ENCODE measurements around the gene PGLYRP3.
A peak's percentile ranks its signal among the peaks of the same experiment; 100 is the strongest.

- TF ChIP-seq EZH2 (IDR thresholded peaks at IDR 0.05; ENCODE audit: low read depth, low read length, severe bottlenecking), result no peak
- TF ChIP-seq EP300 (IDR thresholded peaks at IDR 0.05; ENCODE audit: borderline replicate concordance in 1 of 2, low read depth in 2 of 2, low read length in 2 of 2), result no peak
- TF ChIP-seq MAFK (IDR thresholded peaks at IDR 0.05; ENCODE audit: low read depth, low read length), result no peak
- TF ChIP-seq TBP (IDR thresholded peaks at IDR 0.05; ENCODE audit: low read depth, low read length), result no peak
- TF ChIP-seq, protein P1, sequence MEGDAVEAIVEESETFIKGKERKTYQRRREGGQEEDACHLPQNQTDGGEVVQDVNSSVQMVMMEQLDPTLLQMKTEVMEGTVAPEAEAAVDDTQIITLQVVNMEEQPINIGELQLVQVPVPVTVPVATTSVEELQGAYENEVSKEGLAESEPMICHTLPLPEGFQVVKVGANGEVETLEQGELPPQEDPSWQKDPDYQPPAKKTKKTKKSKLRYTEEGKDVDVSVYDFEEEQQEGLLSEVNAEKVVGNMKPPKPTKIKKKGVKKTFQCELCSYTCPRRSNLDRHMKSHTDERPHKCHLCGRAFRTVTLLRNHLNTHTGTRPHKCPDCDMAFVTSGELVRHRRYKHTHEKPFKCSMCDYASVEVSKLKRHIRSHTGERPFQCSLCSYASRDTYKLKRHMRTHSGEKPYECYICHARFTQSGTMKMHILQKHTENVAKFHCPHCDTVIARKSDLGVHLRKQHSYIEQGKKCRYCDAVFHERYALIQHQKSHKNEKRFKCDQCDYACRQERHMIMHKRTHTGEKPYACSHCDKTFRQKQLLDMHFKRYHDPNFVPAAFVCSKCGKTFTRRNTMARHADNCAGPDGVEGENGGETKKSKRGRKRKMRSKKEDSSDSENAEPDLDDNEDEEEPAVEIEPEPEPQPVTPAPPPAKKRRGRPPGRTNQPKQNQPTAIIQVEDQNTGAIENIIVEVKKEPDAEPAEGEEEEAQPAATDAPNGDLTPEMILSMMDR (IDR thresholded peaks at IDR 0.05; ENCODE audit: control extremely low read depth in 1 of 3, insufficient read depth in 1 of 3, low read depth in 1 of 3, low read length in 3 of 3), result peak; percentile 12 to 20 (median 15); a peak in 2 of 4 replicates
- no peak for TF ChIP-seq GTF2F1 (IDR thresholded peaks at IDR 0.05; ENCODE audit: borderline replicate concordance, low read depth, low read length)
- TF ChIP-seq EGR1 (IDR thresholded peaks at IDR 0.05; ENCODE audit: borderline replicate concordance, low read depth, low read length), result no peak
- no peak for TF ChIP-seq HDAC2 (IDR thresholded peaks at IDR 0.05; ENCODE audit: borderline replicate concordance in 1 of 2, low read depth in 2 of 2, low read length in 2 of 2)
- no peak for TF ChIP-seq SP1 (IDR thresholded peaks at IDR 0.05; ENCODE audit: low read depth, low read length)
Measured at GRCh38 chr1:153312570-153313186, at the start of gene PGLYRP3.

Measured in H1 (cell line).